Effector memory CD8-positive, alpha-beta T cell (primary cell): ENCODE data around the gene GET4.
"Not testable (repeated sequence)": the region's sequence is repeated elsewhere in the genome, so short reads cannot be mapped to it uniquely, and the experiment has no call there.

ENCODE experiments used
- ATAC-seq: fragments of 150-1000 bp; cut with Tn5 transposase; replicated peaks from 2 replicates; pipeline ENCODE4 v1.10.0; 2021; ENCODE audit warnings: mild to moderate bottlenecking, moderate library complexity
- DNase-seq, 3 experiments: peaks; one replicate each; pipeline ENCODE4 v3.0.0; 2021
- H3K27ac Mint-ChIP-seq, 2 donors: one replicate each; pipeline ENCODE4 v1.8.0; 2022; ENCODE audit warnings: mild to moderate bottlenecking in 2 of 2, mixed read lengths in 2 of 2, moderate library complexity in 2 of 2
- H3K27me3 Mint-ChIP-seq, 2 donors: one replicate each; pipeline ENCODE4 v1.8.0; 2022; ENCODE audit warnings: mixed read lengths in 2 of 2
- H3K36me3 Mint-ChIP-seq: one replicate; pipeline ENCODE4 v1.8.0; 2022; ENCODE audit warnings: mild to moderate bottlenecking, moderate library complexity, mixed read lengths; ENCODE audit not compliant: insufficient read depth
- H3K4me1 Mint-ChIP-seq, 2 donors: one replicate each; pipeline ENCODE4 v1.8.0; 2022; ENCODE audit warnings: low read depth in 2 of 2, mixed read lengths in 2 of 2
- H3K4me3 Mint-ChIP-seq, 2 donors: one replicate each; pipeline ENCODE4 v1.8.0; 2022; ENCODE audit warnings: mild to moderate bottlenecking in 2 of 2, mixed read lengths in 2 of 2, moderate library complexity in 2 of 2
- H3K9me3 Mint-ChIP-seq, 2 donors: one replicate each; pipeline ENCODE4 v1.8.0; 2022; ENCODE audit warnings: mixed read lengths in 2 of 2

Gene GET4

GRCh38 chr7:924042-924441, 47.7 kb downstream of the GET4 start:
- not testable (repeated sequence) for DNase-seq, H3K9me3 Mint-ChIP-seq, H3K27me3 Mint-ChIP-seq, ATAC-seq
- Mint-ChIP-seq H3K27ac (peak overlapping the region; percentile 92 to 96), H3K4me1 (peaks cover 38 to 43% of the 10 kb centered on the region in 2 donors), H3K36me3 (peaks cover 30% of the 10 kb centered on the region), H3K4me3 (peak overlapping the region; percentile 84 to 91)

- Mint-ChIP-seq H3K4me3 (peak overlapping the region; percentile 84 to 91), H3K36me3 (peaks cover 31% of the 10 kb centered on the region), H3K9me3 (no peaks in the 10 kb centered on the region), H3K4me1 (peaks cover 39 to 45% of the 10 kb centered on the region in 2 donors), H3K27me3 (no peaks in the 10 kb centered on the region), H3K27ac (peak overlapping the region; percentile 90 to 96)
- peak; percentile 4 for ATAC-seq
- peak; percentile 39 to 43 (median 42) for DNase-seq
Observed at GRCh38 chr7:924541-925231, 48.3 kb downstream of the GET4 start.

GRCh38 chr7:925601-926000, 49.2 kb downstream of the GET4 start:
- Mint-ChIP-seq H3K4me1 (peaks cover 45 to 49% of the 10 kb centered on the region in 2 donors), H3K4me3 (peak overlapping the region; percentile 84 to 91), H3K27me3 (no peaks in the 10 kb centered on the region), H3K27ac (peak overlapping the region; percentile 90 to 96), H3K9me3 (no peaks in the 10 kb centered on the region), H3K36me3 (peaks cover 34% of the 10 kb centered on the region)
- ATAC-seq (peak; percentile 60), DNase-seq (peak; percentile 83 to 87 (median 84))

- peak overlapping the region; percentile 84 to 91 for H3K4me3 Mint-ChIP-seq
- ATAC-seq = no peak
- H3K27ac Mint-ChIP-seq = peak overlapping the region; percentile 90 to 96
- peaks cover 46 to 49% of the 10 kb centered on the region in 2 donors for H3K4me1 Mint-ChIP-seq
- no peaks in the 10 kb centered on the region for H3K9me3 Mint-ChIP-seq
- H3K36me3 Mint-ChIP-seq = peaks cover 28% of the 10 kb centered on the region
- no peak for DNase-seq
- H3K27me3 Mint-ChIP-seq = no peaks in the 10 kb centered on the region
Observed at GRCh38 chr7:926061-927030, 50.0 kb downstream of the GET4 start.

GRCh38 chr7:927031-927671, 50.8 kb downstream of the GET4 start:
- Mint-ChIP-seq H3K4me1 (peaks cover 44 to 49% of the 10 kb centered on the region in 2 donors), H3K27me3 (no peaks in the 10 kb centered on the region), H3K4me3 (no peak overlapping the region), H3K27ac (peak overlapping the region in 1 of 2 donors; percentile 89), H3K9me3 (no peaks in the 10 kb centered on the region), H3K36me3 (peaks cover 26% of the 10 kb centered on the region)
- ATAC-seq (no peak), DNase-seq (no peak)

- ATAC-seq (no peak), DNase-seq (no peak)
- H3K27ac Mint-ChIP-seq = peak overlapping the region; percentile 89 to 90
- H3K36me3 Mint-ChIP-seq = peaks cover 20% of the 10 kb centered on the region
- peaks cover 34% of the 10 kb centered on the region in 2 donors for H3K4me1 Mint-ChIP-seq
- no peaks in the 10 kb centered on the region for H3K9me3 Mint-ChIP-seq
- H3K4me3 Mint-ChIP-seq = peak overlapping the region in 1 of 2 donors; percentile 7
- no peaks in the 10 kb centered on the region for H3K27me3 Mint-ChIP-seq
Observed at GRCh38 chr7:929311-929711, 53.0 kb downstream of the GET4 start.

- Mint-ChIP-seq H3K4me1 (peaks cover 26 to 28% of the 10 kb centered on the region in 2 donors), H3K27me3 (no peaks in the 10 kb centered on the region), H3K9me3 (no peaks in the 10 kb centered on the region), H3K27ac (peak overlapping the region in 1 of 2 donors; percentile 89), H3K4me3 (no peak overlapping the region), H3K36me3 (peaks cover 10% of the 10 kb centered on the region)
- DNase-seq (no peak), ATAC-seq (no peak)
Observed at GRCh38 chr7:930975-931758, 54.8 kb downstream of the GET4 start.

GRCh38 chr7:931871-932650, 55.7 kb downstream of the GET4 start:
- H3K27me3 Mint-ChIP-seq = no peaks in the 10 kb centered on the region
- no peak overlapping the region for H3K27ac Mint-ChIP-seq
- ATAC-seq (no peak), DNase-seq (no peak)
- peaks cover 30% of the 10 kb centered on the region in 2 donors for H3K4me1 Mint-ChIP-seq
- H3K4me3 Mint-ChIP-seq = no peak overlapping the region
- H3K9me3 Mint-ChIP-seq = no peaks in the 10 kb centered on the region
- peaks cover 15% of the 10 kb centered on the region for H3K36me3 Mint-ChIP-seq

- H3K9me3 Mint-ChIP-seq = no peaks in the 10 kb centered on the region
- H3K36me3 Mint-ChIP-seq = peaks cover 15% of the 10 kb centered on the region
- no peak overlapping the region for H3K27ac Mint-ChIP-seq
- DNase-seq (no peak), ATAC-seq (no peak)
- no peak overlapping the region for H3K4me3 Mint-ChIP-seq
- H3K27me3 Mint-ChIP-seq = no peaks in the 10 kb centered on the region
- peaks cover 26 to 27% of the 10 kb centered on the region in 2 donors for H3K4me1 Mint-ChIP-seq
Observed at GRCh38 chr7:932651-932975, 56.3 kb downstream of the GET4 start.

GRCh38 chr7:934469-935163, 58.3 kb downstream of the GET4 start:
- H3K4me1 Mint-ChIP-seq = peaks cover 15 to 18% of the 10 kb centered on the region in 2 donors
- no peak overlapping the region for H3K4me3 Mint-ChIP-seq
- no peaks in the 10 kb centered on the region for H3K27me3 Mint-ChIP-seq
- DNase-seq (no peak), ATAC-seq (no peak)
- H3K36me3 Mint-ChIP-seq = peaks cover 9% of the 10 kb centered on the region
- no peaks in the 10 kb centered on the region for H3K9me3 Mint-ChIP-seq
- no peak overlapping the region for H3K27ac Mint-ChIP-seq

- H3K9me3 Mint-ChIP-seq = no peaks in the 10 kb centered on the region
- H3K27me3 Mint-ChIP-seq = no peaks in the 10 kb centered on the region
- peaks cover 9% of the 10 kb centered on the region for H3K36me3 Mint-ChIP-seq
- no peak overlapping the region for H3K4me3 Mint-ChIP-seq
- DNase-seq = no peak
- no peak overlapping the region for H3K27ac Mint-ChIP-seq
- no peak for ATAC-seq
- peaks cover 13 to 17% of the 10 kb centered on the region in 2 donors for H3K4me1 Mint-ChIP-seq
Observed at GRCh38 chr7:935164-935873, 59.0 kb downstream of the GET4 start.
